Panc1 (cell line): ENCODE results near the gene ZNF627. TPM values are rescaled to one million over a fixed set of nuclear protein-coding genes. Genes with fewer than 3 reads are reported as not detected.
"Not testable (repeated sequence)": the region's sequence is repeated elsewhere in the genome, so short reads cannot be mapped to it uniquely, and the experiment has no call there.

ENCODE experiments used
- ATAC-seq: fragments of 200-7000 bp; cut with Tn5 transposase; 2 replicates; pipeline ENCODE4 v1.9.1; 2020; ENCODE audit warnings: mild to moderate bottlenecking, moderate library complexity
- BruUV-seq: library from RNA; stranded (reverse); fragments of 400-500 nt; replicated peaks from 2 replicates; lab custom pipeline; 2021; lab: Mats Ljungman, UMichigan
- CTCF ChIA-PET: fragments of 300-600 bp; sonication (Branson Sonifier 250); formaldehyde crosslinking; loops from one replicate; lab custom pipeline; 2022; ENCODE audit warnings: antibody characterized with exemption; lab: Charles Lee
- POLR2A ChIA-PET: fragments of 300-600 bp; sonication (Branson Sonifier 250); formaldehyde crosslinking; loops from one replicate; lab custom pipeline; 2022; ENCODE audit warnings: antibody characterized with exemption; lab: Charles Lee
- DNase-seq: peaks from one replicate; pipeline ENCODE4 v3.0.0-alpha.2; 2010; ENCODE audit warnings: low read depth, low spot score
- H3K27ac ChIP-seq: 2 replicates; pipeline ENCODE4 v1.5.1; 2011; ENCODE audit warnings: mild to moderate bottlenecking, low read length, inconsistent platforms
- H3K27me3 ChIP-seq: fragments of 200-500 bp; sonication (Bioruptor generic); 2 replicates; pipeline ENCODE4 v1.6.0; 2014; ENCODE audit warnings: low read length, inconsistent platforms; ENCODE audit not compliant: control insufficient read depth, insufficient read depth
- H3K36me3 ChIP-seq: fragments of 200-500 bp; sonication (Bioruptor generic); 2 replicates; pipeline ENCODE4 v1.5.1; 2014; ENCODE audit warnings: inconsistent platforms, mild to moderate bottlenecking, low read length, moderate library complexity; ENCODE audit not compliant: control insufficient read depth, insufficient read depth
- H3K4me1 ChIP-seq: 2 replicates; pipeline ENCODE4 v1.5.1; 2011; ENCODE audit warnings: inconsistent platforms, mild to moderate bottlenecking, low read length, moderate library complexity; ENCODE audit not compliant: control insufficient read depth, insufficient read depth
- H3K4me3 ChIP-seq, 2 experiments: 2 replicates each; pipeline ENCODE4 v1.5.1; 2011 to 2012; ENCODE audit warnings: low read depth in 2 of 2, low read length in 2 of 2, mild to moderate bottlenecking in 2 of 2, inconsistent platforms in 1 of 2, moderate library complexity in 1 of 2
- H3K9me3 ChIP-seq: fragments of 200-500 bp; sonication (Bioruptor generic); 2 replicates; pipeline ENCODE4 v1.5.1; 2014; ENCODE audit warnings: low read depth, mild to moderate bottlenecking, inconsistent platforms, low read length, moderate library complexity; ENCODE audit not compliant: control insufficient read depth, insufficient read depth
- CTCF ChIP-seq: fragments of 450-650 bp; IDR thresholded peaks from 2 replicates; pipeline ENCODE4 v1.5.1; 2017; ENCODE audit warnings: mild to moderate bottlenecking
- POLR2AphosphoS5 ChIP-seq: IDR thresholded peaks from 2 replicates; pipeline ENCODE4 v1.6.1; 2012; ENCODE audit warnings: mild to moderate bottlenecking, low read depth, low read length, moderate library complexity
- REST ChIP-seq, 2 experiments: IDR thresholded peaks; 2 replicates each; pipeline ENCODE4 v1.6.1; 2011 to 2012; ENCODE audit warnings: low read depth in 2 of 2, control low read depth in 1 of 2, low read length in 1 of 2, mild to moderate bottlenecking in 1 of 2, moderate library complexity in 1 of 2; ENCODE audit not compliant: insufficient read depth in 1 of 2
- SIN3A ChIP-seq: IDR thresholded peaks from 2 replicates; pipeline ENCODE4 v1.6.1; 2012; ENCODE audit warnings: low read depth, mild to moderate bottlenecking, low read length, moderate library complexity, borderline replicate concordance; ENCODE audit not compliant: insufficient read depth
- TCF7L2 ChIP-seq: IDR thresholded peaks from 2 replicates; pipeline ENCODE4 v1.6.1; 2011; ENCODE audit warnings: mild to moderate bottlenecking, low read depth, low read length, inconsistent platforms
- in situ Hi-C: cut with HindIII; loops from 2 replicates; pipeline ENCODE4 v1.10.0; 2016; ENCODE audit warnings: low sequenced_read_pairs, low pct_unique_long_range_greater_than_20kb
- intact Hi-C: fragments of 100-400 bp; cut with micrococcal nuclease; formaldehyde crosslinking; loops from one replicate; pipeline ENCODE4 v1.10.0; 2022; ENCODE audit not compliant: unreplicated experiment
- total RNA-seq: library from RNA; stranded (reverse); gene quantifications from one replicate; pipeline ENCODE4 v1.2.1, GENCODE V29; 2021; ENCODE audit not compliant: unreplicated experiment

ZNF627 gene
- total RNA-seq, 1 experiment from 2014 or later = 10.7 TPM

GRCh38 chr19:11626252-11626651, 29.0 kb downstream of the ZNF627 start:
- in situ Hi-C loops (no loop called here), intact Hi-C loops (no loop called here)
- no peak overlapping the region for H3K4me3 ChIP-seq
- no peak overlapping the region for H3K27ac ChIP-seq
- BruUV-seq = no TSS peak
- H3K27me3 ChIP-seq = no peaks in the 10 kb centered on the region
- H3K36me3 ChIP-seq = no peaks in the 10 kb centered on the region; the same call in 1 of the 2 replicates
- no peaks in the 10 kb centered on the region for H3K9me3 ChIP-seq
- ChIA-PET POLR2A (no interaction called here), CTCF (no interaction called here)
- H3K4me1 ChIP-seq = no peaks in the 10 kb centered on the region
- TF ChIP-seq SIN3A (no peak), REST (IDR thresholded peaks at IDR 0.05; ENCODE audit: insufficient read depth in 1 of 2, low read depth in 2 of 2, low read length in 1 of 2) (no peak), POLR2AphosphoS5 (no peak), TCF7L2 (no peak), CTCF (no peak)
- ATAC-seq (no peak), DNase-seq (no peak)

GRCh38 chr19:11633223-11633622, 35.9 kb downstream of the ZNF627 start:
- Histone ChIP-seq H3K4me3 (no peak overlapping the region), H3K4me1 (no peaks in the 10 kb centered on the region), H3K27me3 (no peaks in the 10 kb centered on the region), H3K36me3 (no peaks in the 10 kb centered on the region), H3K27ac (no peak overlapping the region), H3K9me3 (no peaks in the 10 kb centered on the region)
- in situ Hi-C loops = no loop called here
- ATAC-seq = no peak
- no TSS peak for BruUV-seq
- CTCF ChIA-PET = no interaction called here
- DNase-seq = no peak
- POLR2A ChIA-PET = interaction anchor here (0.6 kb wide), 1 partner anchor 516 kb away, joined by 3 read pairs; no protein-coding TSS in a partner anchor
- TF ChIP-seq POLR2AphosphoS5 = no peak
- TF ChIP-seq TCF7L2 = no peak
- TF ChIP-seq CTCF = no peak
- TF ChIP-seq REST (IDR thresholded peaks at IDR 0.05; ENCODE audit: insufficient read depth in 1 of 2, low read depth in 2 of 2, low read length in 1 of 2) = no peak
- TF ChIP-seq SIN3A = no peak
- intact Hi-C loops = no loop called here

- POLR2A ChIA-PET, DNase-seq, H3K36me3 ChIP-seq, BruUV-seq, ATAC-seq, H3K4me3 ChIP-seq, in situ Hi-C loops, H3K27me3 ChIP-seq, H3K4me1 ChIP-seq, CTCF ChIA-PET, H3K27ac ChIP-seq, intact Hi-C loops, H3K9me3 ChIP-seq: not testable (repeated sequence)
Observed at GRCh38 chr19:11634018-11634662, 36.9 kb downstream of the ZNF627 start.
